BJ (cell line): ENCODE results near the gene TSPAN4. TPM values are rescaled to one million over a fixed set of nuclear protein-coding genes. Genes with fewer than 3 reads are reported as not detected.
A peak's percentile ranks its signal among the peaks of the same experiment; 100 is the strongest.

Source experiments
- CTCF ChIA-PET: fragments of 350-600 bp; formaldehyde crosslinking; extraction: SDS; loops from one replicate; lab custom pipeline; 2021; ENCODE audit warnings: antibody characterized with exemption, inconsistent platforms; lab: Yijun Ruan, JAX
- POLR2A ChIA-PET: fragments of 300-600 bp; sonication (Branson Sonifier 250); formaldehyde crosslinking; extraction: SDS; loops from one replicate; lab custom pipeline; 2021; ENCODE audit warnings: antibody characterized with exemption; lab: Charles Lee
- DNase-seq: peaks from one replicate; pipeline ENCODE4 v3.0.0-alpha.2; 2011; ENCODE audit warnings: low read depth
- H3K27me3 ChIP-seq: 2 replicates; pipeline ENCODE4 v1.6.0; 2011; ENCODE audit warnings: low read length; ENCODE audit not compliant: control insufficient read depth, insufficient read depth
- H3K36me3 ChIP-seq: 2 replicates; pipeline ENCODE4 v1.5.1; 2011; ENCODE audit warnings: low read length; ENCODE audit not compliant: control insufficient read depth, insufficient read depth
- H3K4me3 ChIP-seq: 2 replicates; pipeline ENCODE4 v1.5.1; 2011; ENCODE audit warnings: low read depth, mild to moderate bottlenecking, control low read depth, low read length
- CTCF ChIP-seq: IDR thresholded peaks from 2 replicates; pipeline ENCODE4 v1.5.1; 2011; ENCODE audit warnings: low read depth, mild to moderate bottlenecking, control low read depth, inconsistent platforms, low read length, moderate library complexity; ENCODE audit not compliant: insufficient read depth
- polyA plus RNA-seq: library from polyadenylated mRNA; depleted of rRNA; stranded (reverse); fragments of >200 nt; gene quantifications from 2 replicates; pipeline ENCODE4 v1.2.3, GENCODE V29; 2011

The TSPAN4 gene
- polyA plus RNA-seq, 1 experiment, result 295 TPM

- POLR2A ChIA-PET, result no interaction called here
- Histone ChIP-seq H3K4me3 (no peak overlapping the region), H3K27me3 (no peaks in the 10 kb centered on the region), H3K36me3 (peaks cover 6% of the 10 kb centered on the region)
- DNase-seq, result no peak
- CTCF ChIA-PET, result interaction anchor here (0.5 to 4.4 kb wide), 15 partner anchors 8 to 237 kb away, joined by 3 to 20 read pairs (median 3); partner anchors contain the start of gene PNPLA2
- TF ChIP-seq CTCF, result peak; percentile 92
Observed at GRCh38 chr11:848380-848931, 5.8 kb downstream of the TSPAN4 start.

- Histone ChIP-seq H3K4me3 (peak overlapping the region; percentile 42), H3K36me3 (peaks cover 6% of the 10 kb centered on the region), H3K27me3 (no peaks in the 10 kb centered on the region)
- ChIA-PET POLR2A (no interaction called here), CTCF (interaction anchor here (0.5 to 4.4 kb wide), 14 partner anchors 8 to 237 kb away, joined by 3 to 20 read pairs (median 4); partner anchors contain the start of gene PNPLA2)
- no peak for TF ChIP-seq CTCF
- DNase-seq, result no peak
Observed at GRCh38 chr11:849104-849824, 6.6 kb downstream of the TSPAN4 start.

- no peak for TF ChIP-seq CTCF
- ChIA-PET CTCF (interaction anchor here (0.6 to 1.8 kb wide), 4 partner anchors 10 to 101 kb away, joined by 3 to 7 read pairs (median 4); no protein-coding TSS in a partner anchor), POLR2A (no interaction called here)
- H3K4me3 ChIP-seq, result peak overlapping the region; percentile 15
- H3K36me3 ChIP-seq, result peaks cover 6% of the 10 kb centered on the region
- H3K27me3 ChIP-seq, result no peaks in the 10 kb centered on the region
- DNase-seq, result no peak
Observed at GRCh38 chr11:849951-850774, 7.5 kb downstream of the TSPAN4 start.

GRCh38 chr11:850775-851763, 8.4 kb downstream of the TSPAN4 start:
- Histone ChIP-seq H3K36me3 (peaks cover 9% of the 10 kb centered on the region), H3K27me3 (no peaks in the 10 kb centered on the region), H3K4me3 (no peak overlapping the region)
- no peak for DNase-seq
- POLR2A ChIA-PET, result no interaction called here
- peak; percentile 18; the same call in 1 of the 2 replicates for TF ChIP-seq CTCF
- CTCF ChIA-PET, result no interaction called here
